Left ventricle myocardium inferior (tissue), 1 donor: ENCODE results near the gene FAM110A. TPM values are rescaled to one million over a fixed set of nuclear protein-coding genes. Genes with fewer than 3 reads are reported as not detected.
"Not testable (repeated sequence)": the region's sequence is repeated elsewhere in the genome, so short reads cannot be mapped to it uniquely, and the experiment has no call there.

Source experiments
- DNase-seq: peaks from one replicate; pipeline ENCODE4 v3.0.0-alpha.2; 2020
- H3K27ac ChIP-seq: fragments of 200-600 bp; replicated peaks from 2 replicates; pipeline ENCODE4 v1.8.0; 2021
- H3K27me3 ChIP-seq: fragments of 200-600 bp; 2 replicates; pipeline ENCODE4 v1.8.0; 2021; ENCODE audit warnings: low read depth
- H3K36me3 ChIP-seq: fragments of 200-600 bp; 2 replicates; pipeline ENCODE4 v1.8.0; 2021
- H3K4me1 ChIP-seq: fragments of 200-600 bp; 2 replicates; pipeline ENCODE4 v1.8.0; 2021
- H3K4me3 ChIP-seq: fragments of 200-600 bp; 2 replicates; pipeline ENCODE4 v1.8.0; 2021; ENCODE audit warnings: mild to moderate bottlenecking, moderate library complexity
- H3K9me3 ChIP-seq: fragments of 200-600 bp; replicated peaks from 2 replicates; pipeline ENCODE4 v1.8.0; 2021
- intact Hi-C: fragments of 100-400 bp; cut with micrococcal nuclease; formaldehyde crosslinking; loops from one replicate; pipeline ENCODE4 v1.11.0; 2022
- total RNA-seq: library from RNA; stranded (reverse); fragmentation: NEBNext Ultra II Directional; extraction: Animal tissue kit (Norgen Biotek cat#: 25700); gene quantifications from one replicate; pipeline ENCODE4 v1.2.1, GENCODE V29; 2021
- TF ChIP-seq, protein P1 (sequence below): fragments of 200-600 bp; IDR thresholded peaks from 2 replicates; pipeline ENCODE4 v1.8.0; 2021; ENCODE audit warnings: antibody characterized with exemption, mild to moderate bottlenecking, borderline replicate concordance
- donor health status: DM: no; HTN: yes; CAD: no; lungs with severe emphysema.

The FAM110A gene
- total RNA-seq, 1 donor from 2014 or later: 2.0 TPM

DNA sequence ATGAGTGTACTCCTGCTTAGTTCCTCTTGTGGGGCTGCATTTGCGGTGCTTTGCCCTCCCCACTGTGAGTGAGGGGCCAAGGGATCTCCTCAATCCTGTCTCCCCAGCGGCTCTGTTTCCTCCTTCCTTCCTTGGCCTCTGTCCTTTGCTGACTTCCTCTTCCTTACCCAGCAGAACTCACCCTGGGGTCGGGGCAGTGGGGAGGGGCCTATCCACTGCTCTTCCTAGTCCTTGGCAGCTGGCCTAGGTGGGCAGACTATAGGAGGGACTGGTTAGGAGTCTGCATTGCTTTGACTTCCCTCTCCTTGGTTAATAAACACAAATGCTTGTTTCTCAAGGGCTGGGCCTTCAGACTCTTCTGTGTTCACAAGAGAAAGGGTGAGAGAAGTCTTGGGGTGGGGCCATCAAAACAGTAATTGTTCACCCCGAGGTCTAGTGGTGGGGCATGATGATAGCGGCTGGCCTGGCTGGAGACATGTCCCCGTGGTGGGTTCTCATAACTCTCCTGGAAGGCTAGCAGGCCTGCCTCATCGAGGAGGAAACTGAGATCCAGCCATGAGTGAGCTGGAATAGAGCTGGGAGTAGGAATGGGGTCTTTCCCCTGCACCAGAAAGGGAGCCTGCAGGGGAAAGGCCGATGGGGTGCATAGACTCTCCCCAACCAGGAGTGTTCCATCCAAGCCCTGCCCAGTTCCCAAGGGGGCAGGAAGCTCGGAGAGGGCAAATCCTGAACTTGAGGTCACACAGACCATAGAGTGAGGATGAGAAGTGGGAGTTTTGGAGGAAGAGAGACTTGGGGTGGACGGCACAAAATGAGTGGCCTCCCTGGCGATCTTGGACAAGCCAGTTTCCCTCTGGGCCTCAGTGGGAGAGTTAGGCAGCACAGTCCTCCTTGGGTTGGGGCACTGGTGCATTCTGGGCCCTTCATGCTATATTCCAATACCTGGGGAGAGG, 12.7 kb downstream of the FAM110A start:
- no peak overlapping the region for H3K27ac ChIP-seq
- H3K4me3 ChIP-seq: peak overlapping the region; percentile 67
- intact Hi-C loops: no loop called here
- DNase-seq: no peak
- TF ChIP-seq, protein P1, sequence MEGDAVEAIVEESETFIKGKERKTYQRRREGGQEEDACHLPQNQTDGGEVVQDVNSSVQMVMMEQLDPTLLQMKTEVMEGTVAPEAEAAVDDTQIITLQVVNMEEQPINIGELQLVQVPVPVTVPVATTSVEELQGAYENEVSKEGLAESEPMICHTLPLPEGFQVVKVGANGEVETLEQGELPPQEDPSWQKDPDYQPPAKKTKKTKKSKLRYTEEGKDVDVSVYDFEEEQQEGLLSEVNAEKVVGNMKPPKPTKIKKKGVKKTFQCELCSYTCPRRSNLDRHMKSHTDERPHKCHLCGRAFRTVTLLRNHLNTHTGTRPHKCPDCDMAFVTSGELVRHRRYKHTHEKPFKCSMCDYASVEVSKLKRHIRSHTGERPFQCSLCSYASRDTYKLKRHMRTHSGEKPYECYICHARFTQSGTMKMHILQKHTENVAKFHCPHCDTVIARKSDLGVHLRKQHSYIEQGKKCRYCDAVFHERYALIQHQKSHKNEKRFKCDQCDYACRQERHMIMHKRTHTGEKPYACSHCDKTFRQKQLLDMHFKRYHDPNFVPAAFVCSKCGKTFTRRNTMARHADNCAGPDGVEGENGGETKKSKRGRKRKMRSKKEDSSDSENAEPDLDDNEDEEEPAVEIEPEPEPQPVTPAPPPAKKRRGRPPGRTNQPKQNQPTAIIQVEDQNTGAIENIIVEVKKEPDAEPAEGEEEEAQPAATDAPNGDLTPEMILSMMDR: no peak
- no peaks in the 10 kb centered on the region for H3K36me3 ChIP-seq
- peaks cover 44% of the 10 kb centered on the region for H3K4me1 ChIP-seq
- peaks cover 6% of the 10 kb centered on the region for H3K27me3 ChIP-seq
- H3K9me3 ChIP-seq: no peaks in the 10 kb centered on the region

GRCh38 chr20:846894-847278, 13.4 kb downstream of the FAM110A start:
- H3K27ac ChIP-seq: no peak overlapping the region
- intact Hi-C loops: no loop called here

DNA sequence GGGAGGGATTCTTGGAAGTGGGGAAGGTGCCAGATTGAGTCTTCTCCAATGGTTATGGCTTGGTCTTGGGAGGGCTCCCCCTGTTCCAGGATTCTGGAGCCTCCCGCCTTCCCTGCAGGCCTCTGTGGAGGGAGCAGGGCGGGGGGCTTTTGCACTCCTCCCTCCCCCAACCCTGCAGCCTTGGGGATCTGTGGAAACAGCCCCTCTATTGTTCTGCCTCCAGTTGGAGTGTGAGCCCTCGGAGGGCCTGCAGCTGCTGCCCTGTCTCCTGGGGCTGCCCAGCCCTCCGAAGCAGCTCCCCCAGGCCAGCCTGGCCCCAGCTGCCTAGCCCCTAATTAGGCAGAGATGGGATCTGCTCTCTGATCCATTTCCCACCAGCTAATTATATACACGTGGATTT, 14.7 kb downstream of the FAM110A start:
- TF ChIP-seq, protein P1: no peak
- DNase-seq: no peak
- no peaks in the 10 kb centered on the region for H3K9me3 ChIP-seq
- no peak overlapping the region for H3K4me3 ChIP-seq
- peaks cover 33% of the 10 kb centered on the region for H3K4me1 ChIP-seq
- intact Hi-C loops: no loop called here
- no peaks in the 10 kb centered on the region for H3K27me3 ChIP-seq
- no peaks in the 10 kb centered on the region for H3K36me3 ChIP-seq
- no peak overlapping the region for H3K27ac ChIP-seq

More at GRCh38 chr20:846894-847278, 13.4 kb downstream of the FAM110A start:
- H3K36me3 ChIP-seq: no peaks in the 10 kb centered on the region
- H3K4me3 ChIP-seq: no peak overlapping the region
- DNase-seq: no peak
- TF ChIP-seq, protein P1: no peak
- peaks cover 38% of the 10 kb centered on the region for H3K4me1 ChIP-seq
- H3K9me3 ChIP-seq: no peaks in the 10 kb centered on the region
- no peaks in the 10 kb centered on the region for H3K27me3 ChIP-seq

GRCh38 chr20:848731-849130, 15.2 kb downstream of the FAM110A start:
- H3K36me3 ChIP-seq, H3K4me3 ChIP-seq, intact Hi-C loops, H3K27ac ChIP-seq, DNase-seq, H3K27me3 ChIP-seq, H3K9me3 ChIP-seq: not testable (repeated sequence)
- H3K4me1 ChIP-seq: peaks cover 32% of the 10 kb centered on the region

DNA sequence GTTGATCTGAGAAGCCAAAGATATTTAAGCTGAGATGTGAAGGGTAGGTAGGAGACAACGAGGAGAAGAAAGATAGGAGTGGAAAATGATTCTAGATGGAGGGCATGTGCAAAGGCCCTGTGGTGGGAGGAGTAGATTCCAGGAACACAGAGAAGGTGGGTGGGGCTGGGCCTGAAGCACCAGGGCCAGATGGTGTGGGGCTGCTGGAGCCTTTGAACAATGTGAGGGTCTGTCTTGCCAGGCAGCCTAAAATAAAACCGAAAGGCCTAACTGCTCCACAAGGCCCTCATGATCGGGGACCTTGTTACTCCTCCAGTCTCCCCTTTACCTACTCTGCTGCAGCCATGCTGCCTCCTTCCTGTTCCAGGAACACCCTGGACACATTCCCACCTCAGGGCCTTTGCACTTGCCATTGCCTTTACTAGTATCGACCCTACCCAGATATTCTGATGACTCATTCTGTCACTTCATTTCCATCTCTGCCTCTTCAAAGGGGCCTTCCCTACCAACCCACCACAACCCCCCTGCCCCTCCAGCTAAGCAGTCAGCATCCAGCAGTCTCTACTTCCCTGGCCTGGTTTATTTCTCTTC, 20.0 kb downstream of the FAM110A start:
- Histone ChIP-seq H3K9me3 (no peaks in the 10 kb centered on the region), H3K27me3 (no peaks in the 10 kb centered on the region), H3K4me1 (no peaks in the 10 kb centered on the region), H3K27ac (no peak overlapping the region), H3K4me3 (no peak overlapping the region), H3K36me3 (no peaks in the 10 kb centered on the region)
- TF ChIP-seq, protein P1: no peak
- intact Hi-C loops: no loop called here
- no peak for DNase-seq

GRCh38 chr20:854601-855000, 21.1 kb downstream of the FAM110A start:
- TF ChIP-seq, protein P1: no peak
- intact Hi-C loops: no loop called here
- Histone ChIP-seq H3K27me3 (no peaks in the 10 kb centered on the region), H3K4me1 (no peaks in the 10 kb centered on the region), H3K27ac (no peak overlapping the region), H3K9me3 (no peaks in the 10 kb centered on the region), H3K4me3 (no peak overlapping the region), H3K36me3 (no peaks in the 10 kb centered on the region)
- no peak for DNase-seq
